SHP77 (cell line): ENCODE data around the gene UCN.
"Not testable (repeated sequence)": the region's sequence is repeated elsewhere in the genome, so short reads cannot be mapped to it uniquely, and the experiment has no call there.

Experiments
- DNase-seq, 2 experiments: peaks; one replicate each; lab custom pipeline; 2025; lab: John Stamatoyannopoulos, UW

UCN gene

DNA sequence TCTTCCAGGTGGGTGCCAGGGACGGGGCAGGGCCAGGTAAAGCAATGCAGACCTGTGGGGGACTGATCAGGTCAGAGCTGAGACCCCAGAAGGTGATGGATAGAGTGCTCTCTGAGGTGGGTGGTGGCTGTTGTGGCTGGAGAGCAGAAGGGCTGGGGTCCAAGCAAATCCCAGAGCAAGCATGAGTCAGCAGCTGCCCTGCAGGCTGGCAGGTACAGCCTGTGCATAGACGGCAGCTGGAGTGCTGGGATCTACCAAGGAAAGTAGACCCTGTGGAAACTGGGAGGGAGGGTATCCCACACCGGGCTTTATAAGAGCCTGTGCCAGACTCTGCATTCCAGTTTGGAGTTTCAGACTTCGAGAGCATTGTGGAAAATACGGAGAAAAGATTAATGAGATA is 25.4 kb downstream of the UCN start:
- peak; percentile 77 to 83 for DNase-seq

DNA sequence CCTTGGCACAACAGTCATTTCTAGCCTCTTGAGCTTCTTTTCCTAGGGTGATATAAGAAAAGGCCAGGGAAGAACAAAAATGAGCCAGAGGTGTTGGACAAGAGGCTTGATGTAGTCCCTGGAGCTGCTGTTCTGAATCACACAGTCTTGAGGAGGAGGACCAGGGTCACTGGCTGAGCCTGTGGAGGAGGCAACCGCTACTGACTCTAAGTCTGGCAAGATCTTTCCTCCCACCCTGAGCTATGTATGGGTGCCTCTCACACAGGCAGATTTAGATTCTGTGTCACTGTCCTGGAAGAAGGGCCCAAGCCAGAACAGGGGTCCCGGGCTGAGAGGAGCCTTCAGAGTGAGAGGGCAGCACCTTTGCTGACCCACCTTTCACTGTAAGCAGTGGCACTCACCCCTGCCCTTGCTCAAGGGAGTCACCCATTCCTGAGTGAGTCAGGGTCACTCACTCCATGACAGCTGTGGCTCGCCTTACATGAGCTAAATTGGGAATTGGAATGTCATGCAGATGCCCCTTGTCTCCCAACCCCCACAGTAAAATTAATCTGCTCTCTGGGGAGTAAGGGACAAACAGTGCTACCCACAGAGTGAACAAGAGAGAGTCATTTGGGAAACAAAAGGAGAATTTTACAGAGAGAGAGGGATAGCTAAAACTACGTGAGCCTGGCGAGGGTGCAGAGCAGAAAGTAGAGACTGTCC is 26.2 kb downstream of the UCN start, which contains the start of gene TRIM54:
TSS of gene TRIM54 (plus strand) at position 575 of the 705 bp plus-strand sequence. CDS start 303 bp downstream, outside the sequence.
- peak in 1 of 2 experiments; percentile 27 for DNase-seq

DNA sequence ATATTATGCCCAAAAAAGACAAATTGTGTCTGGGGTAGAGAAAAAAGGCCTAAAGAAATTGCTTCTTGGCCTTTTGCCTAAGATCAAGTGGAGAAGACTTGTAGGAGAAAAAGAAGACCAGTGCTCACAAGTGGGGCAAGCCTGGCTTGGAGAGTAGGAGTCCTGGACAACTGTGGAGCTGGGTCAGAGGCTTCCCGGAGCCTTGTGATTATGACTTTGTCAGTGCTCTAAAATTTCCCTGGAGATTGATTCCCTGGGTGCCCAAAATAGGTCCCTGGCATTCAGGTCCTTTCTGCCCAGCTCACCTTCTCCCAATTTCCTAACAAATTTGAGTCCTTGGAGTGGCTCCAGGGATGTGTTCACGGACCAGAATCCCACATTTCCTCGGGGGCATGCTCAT is 26.8 kb downstream of the UCN start:
- no peak for DNase-seq

DNA sequence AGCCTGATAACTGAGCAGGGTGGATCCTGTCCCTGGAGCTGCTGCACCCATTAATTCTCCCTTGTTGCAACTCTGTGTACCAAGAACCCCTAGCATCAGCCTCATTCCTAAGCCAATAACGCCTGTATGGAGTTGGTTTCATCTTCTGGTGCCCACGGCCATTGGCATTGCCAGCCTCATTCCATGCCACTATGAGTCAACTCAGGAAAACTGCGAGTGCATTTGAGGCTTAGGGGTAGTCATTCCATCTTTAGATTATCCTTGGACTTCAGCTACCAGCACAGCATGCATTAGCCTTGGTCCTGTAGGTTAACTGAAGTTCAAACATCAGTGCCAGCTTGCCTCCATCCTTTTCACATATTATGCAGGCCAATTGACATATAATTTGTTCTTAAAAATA is 27.4 kb downstream of the UCN start:
- no peak for DNase-seq

DNA sequence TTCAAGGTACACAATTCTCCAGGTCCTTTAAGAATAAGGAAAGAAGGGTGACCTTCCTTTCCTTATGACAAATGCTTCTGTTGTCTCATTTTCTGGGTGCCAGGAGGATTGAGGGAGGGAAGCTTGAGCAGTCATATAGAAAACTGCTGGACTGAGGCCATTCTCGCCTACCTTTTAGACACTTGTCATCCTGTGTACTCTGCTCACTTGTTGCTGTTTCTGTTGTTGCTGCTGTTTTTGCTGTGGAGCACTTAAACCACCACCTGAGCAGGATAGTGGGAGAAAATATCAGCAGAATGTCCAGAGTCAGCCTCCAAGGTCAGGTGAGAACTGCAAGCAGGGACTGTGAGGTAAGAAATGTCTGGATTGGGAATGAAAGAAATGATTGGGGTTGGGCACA is 30.2 kb downstream of the UCN start:
- no peak for DNase-seq

DNA sequence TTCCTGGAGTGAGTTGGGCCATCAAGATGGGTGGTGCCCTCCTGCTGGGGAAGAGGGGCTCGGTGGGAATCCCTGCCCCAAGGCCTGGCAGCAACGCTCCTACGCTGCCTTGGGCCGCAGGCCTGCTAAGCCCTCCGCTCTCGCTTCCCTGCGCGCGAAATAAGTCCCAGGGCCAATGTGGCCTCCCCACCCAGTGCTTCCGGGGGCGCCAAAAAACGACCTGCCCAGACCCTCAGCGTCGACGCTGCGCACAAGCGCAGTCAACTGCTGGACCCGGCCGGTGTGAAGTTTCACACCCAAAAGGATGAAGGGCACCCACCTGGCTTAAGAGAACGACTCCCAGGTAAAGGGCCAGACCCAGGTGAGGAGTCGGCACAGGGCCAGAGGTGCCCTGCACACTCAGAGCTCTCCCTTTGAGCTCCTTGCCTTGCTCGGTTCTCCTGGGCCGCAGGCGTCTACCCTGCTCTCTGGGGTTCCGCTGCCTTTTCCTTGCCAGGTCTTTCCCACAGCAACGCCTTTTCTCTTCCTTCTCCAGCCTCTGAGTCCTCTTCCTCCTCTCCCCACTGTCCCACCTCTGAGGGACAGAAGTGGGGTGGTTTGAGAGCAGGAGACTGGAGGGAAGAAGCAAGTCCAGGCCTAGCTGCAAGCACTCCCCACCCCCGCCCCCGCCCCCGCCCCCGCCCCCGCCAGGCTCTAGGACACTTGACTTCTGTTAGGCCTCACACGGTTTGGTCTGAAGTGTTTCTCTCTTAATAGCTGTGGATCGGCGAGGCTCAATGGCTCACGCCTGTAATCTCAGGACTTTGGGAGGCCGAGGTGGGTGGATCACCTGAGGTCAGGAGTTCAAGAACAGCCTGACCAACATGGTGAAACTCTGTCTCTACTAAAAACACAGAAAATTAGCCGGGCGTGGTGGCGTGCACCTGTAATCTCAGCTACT is 32.8 kb downstream of the UCN start, which contains the start of gene DNAJC5G:
TSS of gene DNAJC5G (plus strand) at position 223 of the 940 bp plus-strand sequence. CDS start 1,296 bp downstream, outside the sequence.
- no peak for DNase-seq

DNA sequence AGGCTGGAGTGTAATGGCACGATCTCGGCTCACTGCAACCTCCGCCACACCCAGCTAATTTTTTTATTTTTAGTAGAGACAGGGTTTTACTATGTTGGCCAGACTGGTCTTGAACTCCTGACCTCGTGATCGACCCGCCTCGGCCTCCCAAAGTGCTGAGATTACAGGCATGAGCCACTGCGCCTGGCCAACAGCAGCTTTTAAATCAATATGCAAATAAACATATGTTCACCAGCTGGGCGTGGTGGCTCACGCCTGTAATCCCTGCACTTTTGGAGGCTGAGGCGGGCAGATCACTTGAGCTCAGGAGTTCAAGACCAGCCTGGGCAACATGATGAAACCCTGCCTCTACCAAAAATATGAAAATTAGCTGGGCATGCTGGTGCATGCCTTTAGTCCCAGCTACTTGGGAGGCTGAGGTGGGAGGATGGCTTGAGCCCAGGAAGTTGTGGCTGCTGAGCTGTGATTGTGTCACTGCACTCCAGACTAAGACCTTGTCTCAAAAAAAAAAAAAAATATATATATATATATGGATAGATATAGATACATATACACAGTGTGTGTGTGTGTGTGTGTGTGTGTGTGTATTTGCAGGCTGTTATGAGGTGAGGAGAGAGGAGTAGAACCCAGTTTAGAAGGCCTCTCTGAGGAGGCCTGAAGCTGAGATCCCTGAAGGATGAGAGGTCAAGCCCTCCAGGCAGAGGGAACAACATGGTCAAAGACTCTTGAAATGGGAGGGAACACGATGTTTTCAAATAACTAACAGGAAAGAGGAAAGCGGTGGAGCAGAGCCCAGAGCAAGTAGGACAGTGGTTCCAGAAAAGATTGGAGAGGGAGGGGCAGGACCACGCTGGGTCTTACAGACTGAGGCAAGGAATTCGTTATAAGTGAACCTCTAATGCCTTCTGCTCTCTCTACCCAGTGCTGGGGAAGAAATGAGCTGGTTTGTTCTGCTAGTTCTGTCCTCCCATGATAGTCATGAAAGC is 35.4 kb downstream of the UCN start:
- not testable (repeated sequence) for DNase-seq

DNA sequence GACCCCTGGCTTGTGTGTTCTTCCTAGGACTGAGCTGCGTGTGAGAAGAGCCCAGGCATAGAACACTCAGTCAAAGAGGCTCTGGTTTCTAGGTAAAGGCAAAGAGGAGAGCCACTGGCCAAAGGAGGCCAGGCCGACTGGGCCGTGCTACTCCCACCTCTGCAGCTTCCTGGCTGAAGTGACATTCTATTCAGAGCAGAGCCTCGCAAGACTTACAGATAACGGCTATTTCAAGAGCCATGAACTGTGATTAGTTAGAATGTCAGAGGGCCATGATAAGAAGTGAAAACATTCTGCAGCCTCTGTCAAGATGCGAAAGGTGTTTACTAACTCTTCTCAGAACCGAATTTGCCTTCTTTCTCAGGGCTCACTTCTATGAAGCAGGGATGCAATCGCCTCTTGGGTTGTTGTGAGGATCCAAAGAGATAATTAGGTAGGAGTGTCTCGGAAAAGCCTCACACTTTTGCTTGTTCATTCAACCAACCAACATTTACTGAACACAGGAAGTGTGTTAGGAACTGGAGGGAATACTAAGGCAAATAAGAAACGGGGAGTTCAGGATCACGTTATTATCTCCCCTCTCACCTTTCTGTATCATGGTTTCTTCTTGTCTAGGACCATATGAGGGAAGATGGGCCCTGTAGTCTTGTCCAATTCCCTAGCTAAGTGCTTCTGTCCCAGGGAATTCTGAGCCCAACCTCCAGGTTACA is 36.5 kb downstream of the UCN start:
- DNase-seq: no peak

DNA sequence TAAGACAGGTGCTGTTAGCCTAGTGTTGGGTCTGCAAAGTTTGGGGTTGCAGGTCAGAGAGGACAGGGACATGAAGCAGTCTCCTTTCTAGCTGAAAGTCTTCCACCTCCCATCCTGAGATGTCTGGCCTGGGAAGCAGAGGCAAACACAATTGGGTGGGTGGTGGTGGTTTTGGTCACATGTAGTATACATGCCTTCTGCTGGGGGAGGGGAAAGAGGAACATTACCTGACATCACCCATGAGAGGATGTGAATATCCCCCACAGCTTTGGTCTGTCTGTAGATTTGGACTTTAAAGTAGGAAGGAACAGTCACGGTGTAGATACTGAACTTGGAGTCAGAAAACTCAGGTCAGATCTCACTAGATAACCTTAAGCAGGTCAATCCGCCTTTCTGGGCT is 37.6 kb downstream of the UCN start:
- no peak for DNase-seq

DNA sequence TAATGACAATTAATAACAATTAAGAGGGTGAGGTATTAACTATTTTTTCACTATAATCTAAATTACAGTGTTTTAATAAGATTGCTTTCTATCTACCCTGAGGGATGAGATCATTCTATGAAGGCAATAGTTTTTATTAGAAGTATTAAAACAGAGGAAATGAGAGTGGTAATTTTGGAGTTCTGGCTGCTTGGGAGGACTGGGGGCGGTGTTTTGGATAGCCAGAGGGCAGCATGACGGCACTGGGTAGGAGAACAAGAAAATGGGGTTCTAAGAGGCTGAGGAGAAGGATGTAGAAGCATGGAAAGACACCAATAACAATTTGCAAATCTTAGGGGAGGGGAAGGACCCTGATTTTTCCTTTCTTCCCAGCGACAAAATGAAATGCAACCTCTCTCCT is 38.1 kb downstream of the UCN start:
- DNase-seq: no peak

DNA sequence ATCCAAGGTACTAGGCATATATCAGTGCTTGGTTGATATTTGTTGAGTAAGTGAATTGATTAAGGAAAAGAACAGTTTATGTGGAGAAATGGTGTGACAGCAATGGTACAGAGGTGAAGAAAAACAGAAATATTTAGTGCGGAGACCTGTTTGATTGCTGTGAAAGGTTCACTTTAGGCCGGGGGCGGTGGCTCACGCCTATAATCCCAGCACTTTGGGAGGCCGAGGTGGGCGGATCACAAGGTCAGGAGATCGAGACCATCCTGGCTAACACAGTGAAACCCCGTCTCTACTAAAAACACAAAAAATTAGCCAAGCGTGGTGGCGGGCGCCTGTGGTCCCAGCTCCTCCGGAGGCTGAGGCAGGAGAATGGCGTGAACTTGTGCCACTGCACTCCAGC is 39.9 kb downstream of the UCN start:
- not testable (repeated sequence) for DNase-seq

DNA sequence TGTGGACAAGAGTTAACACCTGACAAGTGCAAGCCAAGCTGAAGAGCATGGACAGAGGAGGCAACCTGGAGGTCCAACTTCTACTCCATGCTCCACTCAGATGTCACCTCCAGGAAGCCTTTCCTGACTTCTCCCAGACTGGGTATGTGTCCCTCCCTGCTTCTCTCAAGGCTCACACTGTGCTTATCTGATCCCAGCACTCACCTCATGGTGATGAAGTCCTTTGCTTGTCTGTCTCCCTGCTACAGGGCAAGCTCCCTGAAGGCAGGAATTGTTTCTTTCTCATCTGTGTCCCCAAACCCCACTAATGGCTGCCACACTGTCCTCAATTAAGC is 42.7 kb downstream of the UCN start:
- no peak for DNase-seq

DNA sequence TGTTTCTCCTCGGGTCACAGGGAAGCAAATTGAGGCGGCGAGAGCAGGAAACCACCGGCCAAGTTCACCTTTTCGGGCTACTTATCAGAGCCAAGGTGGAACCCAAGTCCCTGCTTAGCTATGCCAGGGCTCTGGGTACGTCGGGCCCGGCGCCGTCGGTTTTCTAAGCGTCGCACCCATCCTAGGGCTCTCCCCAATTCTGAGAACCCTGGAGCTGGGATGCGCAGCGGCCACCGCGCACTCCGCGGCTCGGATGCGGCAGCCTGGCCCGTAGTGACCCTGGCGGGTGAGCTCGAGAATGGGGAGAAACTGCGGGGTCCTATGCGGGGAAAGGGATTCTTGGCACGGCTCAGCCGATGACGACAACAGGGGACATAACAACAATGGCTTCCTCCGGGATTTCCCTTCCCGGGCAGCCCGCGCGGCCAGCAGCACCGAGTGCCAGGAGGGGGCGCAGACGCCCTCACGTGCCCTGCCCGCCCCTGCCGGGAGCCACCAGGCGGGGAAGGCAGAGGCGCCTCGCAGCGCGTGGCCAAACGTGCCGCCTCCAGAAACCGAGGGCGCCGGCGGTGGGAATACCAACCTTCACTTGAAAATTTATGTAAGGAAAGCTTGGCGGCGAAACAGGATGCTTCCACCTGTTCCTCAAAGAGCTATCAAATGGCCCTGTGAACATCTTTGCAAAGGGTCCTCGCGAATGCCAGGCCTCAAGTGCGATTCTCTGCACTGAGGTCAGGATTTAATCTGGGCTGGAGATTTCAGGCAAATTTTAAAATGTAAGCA is 43.3 kb downstream of the UCN start:
- peak; percentile 71 to 85 for DNase-seq

DNA sequence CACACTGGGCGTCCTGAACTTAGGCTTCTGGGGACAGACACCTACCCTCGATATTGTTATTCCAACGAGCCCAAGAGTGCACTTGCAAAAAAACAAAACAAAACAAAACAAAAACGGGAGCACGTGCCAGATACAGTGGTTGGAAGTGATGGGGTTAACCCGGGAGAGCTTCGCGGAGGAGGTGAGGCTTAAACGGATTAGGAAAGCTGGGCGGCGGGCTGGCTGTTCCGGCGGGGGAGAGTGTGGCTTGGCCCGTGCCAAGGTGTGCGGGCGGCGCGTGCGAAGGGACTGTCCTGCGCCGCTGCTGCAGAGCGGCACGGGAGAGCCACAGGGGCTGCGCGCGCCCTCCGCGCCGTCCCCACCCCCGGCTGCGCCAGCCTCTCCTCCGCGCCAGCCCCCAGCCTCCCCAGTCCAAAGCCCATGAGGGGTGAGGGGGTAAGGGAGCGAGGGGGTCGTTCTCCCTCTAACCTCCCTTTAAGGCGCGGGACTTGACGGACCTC is 43.9 kb downstream of the UCN start:
- DNase-seq: no peak

DNA sequence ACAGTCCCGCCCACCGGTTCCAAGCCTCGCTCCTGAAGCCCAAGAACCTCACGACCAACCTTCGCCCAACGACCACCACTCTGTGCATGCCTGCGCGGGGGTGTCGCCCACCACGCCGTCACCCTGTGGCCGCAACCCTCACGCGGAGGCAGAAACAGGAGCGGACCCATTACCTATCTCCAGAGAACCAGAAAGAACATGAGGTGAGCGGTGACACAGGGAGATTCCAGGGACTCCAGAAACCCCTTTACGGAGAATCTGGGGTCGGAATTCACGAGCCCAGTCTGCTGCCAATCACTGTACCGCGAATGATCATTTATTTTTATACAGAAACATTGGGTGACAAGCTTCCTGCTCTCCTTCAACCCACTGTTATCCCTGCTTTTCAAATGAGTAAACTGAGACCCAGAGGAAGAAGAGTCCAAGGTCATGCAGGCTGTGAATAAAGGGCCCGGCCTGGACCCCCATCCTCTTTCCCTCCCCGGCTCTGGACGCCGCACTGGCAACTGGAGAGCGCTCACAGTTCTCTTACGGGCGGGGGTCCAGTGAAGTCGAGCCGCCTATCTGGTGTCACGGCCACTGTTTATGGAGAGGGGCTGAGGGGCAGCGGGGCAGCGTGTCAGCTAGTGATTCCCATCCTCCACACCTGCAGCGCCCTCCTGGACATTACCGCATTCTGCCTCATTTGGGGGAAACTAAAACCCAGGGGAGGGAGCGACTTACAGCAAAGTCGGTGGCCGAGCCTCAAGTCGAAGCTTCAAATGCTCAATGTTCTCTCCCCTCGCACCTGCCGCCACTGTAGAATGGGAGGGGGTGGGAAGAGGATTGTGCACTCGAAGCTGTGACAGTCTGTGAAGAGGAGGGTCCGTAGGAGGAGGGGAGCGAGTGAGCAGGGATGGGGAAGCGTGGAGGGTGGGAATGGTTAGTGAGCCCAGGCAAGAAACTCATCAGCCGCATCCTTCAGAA is 44.7 kb downstream of the UCN start:
- DNase-seq: no peak

DNA sequence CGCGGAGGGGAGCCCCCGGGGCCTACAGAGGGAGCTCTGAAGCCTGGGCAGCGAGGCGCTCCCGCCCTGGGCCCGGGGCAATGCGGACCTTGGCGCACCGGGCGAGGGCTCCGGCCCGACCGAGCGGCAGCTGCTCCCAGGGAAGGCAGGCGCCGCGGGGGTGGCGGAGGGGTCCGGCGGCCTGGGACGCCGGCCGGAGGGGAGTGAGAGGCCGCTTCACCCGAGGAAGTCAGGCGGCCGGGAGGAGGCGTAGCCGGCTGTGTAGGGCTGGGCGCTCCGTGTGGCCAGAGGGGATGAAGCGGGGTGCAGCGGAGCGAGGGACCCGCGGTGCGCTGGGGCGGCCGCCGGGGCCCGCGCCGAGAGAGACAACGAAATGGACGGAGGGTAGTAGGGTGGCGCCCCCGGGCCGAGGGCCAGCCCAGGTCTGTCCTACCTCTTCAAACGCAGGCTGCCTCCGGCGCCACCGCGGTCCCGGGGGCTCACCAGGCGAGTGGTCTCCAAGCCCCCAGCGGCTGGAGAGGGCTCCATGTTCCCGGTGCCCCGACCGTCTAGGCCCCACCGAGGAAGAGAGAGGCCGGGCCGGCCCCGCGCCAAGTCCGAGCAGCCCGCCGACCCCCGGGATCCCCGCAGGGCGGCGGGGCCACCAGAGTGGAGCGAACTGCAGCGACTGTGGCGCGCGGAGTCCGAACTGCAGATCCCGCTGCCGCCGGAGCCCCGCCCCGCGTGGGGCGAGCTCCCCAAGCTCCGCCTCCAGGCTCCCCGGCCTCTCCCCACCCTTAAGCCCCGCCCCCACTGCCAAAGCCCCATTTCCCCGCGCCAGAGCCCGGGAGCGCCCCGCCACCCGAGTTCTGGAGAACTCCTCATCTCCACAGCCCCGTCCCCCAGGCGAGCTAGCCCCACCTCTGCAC is 45.6 kb downstream of the UCN start, which contains the start of gene SLC30A3:
TSS of gene SLC30A3 (minus strand) at position 669 of the 908 bp plus-strand sequence. CDS start at position 528, 141 bp downstream.
- DNase-seq: no peak

DNA sequence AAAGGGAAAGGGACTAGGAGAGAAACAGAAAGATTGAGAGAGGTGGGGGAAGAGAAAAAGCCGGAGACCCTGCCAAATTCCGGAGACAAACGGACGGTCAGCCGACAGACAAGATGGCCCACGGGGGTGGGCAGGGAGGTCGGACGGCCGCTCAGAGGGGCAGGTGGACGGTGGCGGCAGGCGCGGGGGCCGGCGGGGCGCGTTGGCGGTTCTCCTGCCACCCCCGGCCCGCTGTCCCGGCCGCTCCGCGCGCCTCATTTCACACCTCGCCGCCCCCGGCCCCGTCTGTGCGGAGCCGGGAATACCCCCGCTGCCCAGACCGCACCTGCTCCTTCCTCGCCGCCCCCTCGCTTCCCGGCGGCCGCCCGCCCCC is 46.3 kb downstream of the UCN start:
- DNase-seq: no peak
